Measurements from ENCODE around the gene MT1G. TPM values are rescaled to one million over a fixed set of nuclear protein-coding genes. Genes with fewer than 3 reads are reported as not detected.

Gene MT1G
- polyA plus RNA-seq, 6 donors from 2014 or later = not detected

- no peak overlapping the region for H3K4me3 Mint-ChIP-seq
- peaks cover 0 to 8% of the 10 kb centered on the region in 2 donors for H3K36me3 Mint-ChIP-seq
- ATAC-seq (ENCODE audit: low read depth in 2 of 2) (no peak), DNase-seq (no peak)
- H3K9me3 Mint-ChIP-seq = peaks cover 0 to 14% (median 5%) of the 10 kb centered on the region in 7 donors
- peaks cover 0 to 11% (median 0%) of the 10 kb centered on the region in 3 donors for H3K27me3 Mint-ChIP-seq
- no peak overlapping the region for H3K27ac Mint-ChIP-seq
- H3K4me1 Mint-ChIP-seq = peaks cover 0 to 10% (median 6%) of the 10 kb centered on the region in 3 donors
Measured at GRCh38 chr16:56700195-56700594, 32.3 kb upstream of the MT1G start.

- no peak for DNase-seq
- H3K27ac Mint-ChIP-seq = no peak overlapping the region
- H3K36me3 Mint-ChIP-seq = peaks cover 0 to 8% of the 10 kb centered on the region in 2 donors
- no peak overlapping the region for H3K4me3 Mint-ChIP-seq
- H3K4me1 Mint-ChIP-seq = peaks cover 0 to 10% (median 6%) of the 10 kb centered on the region in 3 donors
- ATAC-seq (ENCODE audit: low read depth in 2 of 2) = no peak
- peaks cover 0 to 14% (median 5%) of the 10 kb centered on the region in 7 donors for H3K9me3 Mint-ChIP-seq
- peaks cover 0 to 17% (median 0%) of the 10 kb centered on the region in 3 donors for H3K27me3 Mint-ChIP-seq
Measured at GRCh38 chr16:56697456-56698155, 29.7 kb upstream of the MT1G start.

DNA sequence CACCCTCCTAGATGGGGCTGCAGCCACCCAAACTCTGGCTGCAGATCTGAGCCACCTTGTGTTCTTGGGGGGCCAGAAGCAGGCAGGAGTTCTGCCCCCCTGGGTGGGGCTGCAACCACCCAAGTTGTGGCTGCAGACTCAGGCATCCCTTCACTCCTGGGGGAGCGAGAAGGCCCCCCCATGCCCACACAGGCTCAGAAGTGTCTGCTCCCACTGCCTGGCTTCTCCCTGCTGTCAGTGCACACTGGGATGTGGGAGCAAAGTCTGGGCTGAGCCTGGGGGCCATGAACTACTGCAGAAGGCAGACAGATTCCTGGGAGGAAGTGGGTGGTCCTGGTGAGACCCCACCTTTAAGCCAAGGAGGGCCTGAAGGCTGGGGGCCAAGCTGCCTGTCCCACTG is 27.4 kb upstream of the MT1G start:
- peaks cover 3 to 23% (median 8%) of the 10 kb centered on the region in 3 donors for H3K27me3 Mint-ChIP-seq
- ATAC-seq (ENCODE audit: low read depth in 2 of 2) = no peak
- DNase-seq = no peak

GRCh38 chr16:56691885-56692284 is 24.0 kb upstream of the MT1G start:
- ATAC-seq (ENCODE audit: low read depth in 2 of 2) (no peak), DNase-seq (no peak)
- Mint-ChIP-seq H3K4me3 (no peak overlapping the region), H3K27ac (no peak overlapping the region), H3K4me1 (no peaks in the 10 kb centered on the region), H3K36me3 (peaks cover 0 to 2% of the 10 kb centered on the region in 2 donors), H3K9me3 (peaks cover 0 to 8% (median 3%) of the 10 kb centered on the region in 7 donors), H3K27me3 (peaks cover 6 to 33% (median 27%) of the 10 kb centered on the region in 3 donors)

More for the DNA sequence above, 27.4 kb upstream of the MT1G start:
- Mint-ChIP-seq H3K36me3 (peaks cover 0 to 8% of the 10 kb centered on the region in 2 donors), H3K4me3 (no peak overlapping the region), H3K4me1 (no peaks in the 10 kb centered on the region), H3K27ac (no peak overlapping the region), H3K9me3 (peaks cover 0 to 19% (median 7%) of the 10 kb centered on the region in 7 donors)

GRCh38 chr16:56690420-56691122 is 22.7 kb upstream of the MT1G start:
- ATAC-seq (ENCODE audit: low read depth in 2 of 2) = no peak
- DNase-seq = no peak
- Mint-ChIP-seq H3K9me3 (peaks cover 0 to 5% (median 3%) of the 10 kb centered on the region in 7 donors), H3K27ac (peak overlapping the region in 1 of 6 donors; percentile 54), H3K36me3 (peaks cover 0 to 7% of the 10 kb centered on the region in 2 donors), H3K27me3 (peaks cover 6 to 40% (median 31%) of the 10 kb centered on the region in 3 donors), H3K4me1 (no peaks in the 10 kb centered on the region), H3K4me3 (peak overlapping the region in 1 of 8 donors; percentile 35)

- DNase-seq (no peak), ATAC-seq (ENCODE audit: low read depth in 2 of 2) (no peak)
- Mint-ChIP-seq H3K9me3 (peaks cover 0 to 5% (median 3%) of the 10 kb centered on the region in 7 donors), H3K27ac (no peak overlapping the region), H3K36me3 (peaks cover 0 to 7% of the 10 kb centered on the region in 2 donors), H3K27me3 (peaks cover 9 to 46% (median 32%) of the 10 kb centered on the region in 3 donors), H3K4me1 (no peaks in the 10 kb centered on the region), H3K4me3 (no peak overlapping the region)
Measured at GRCh38 chr16:56689171-56689570, 21.3 kb upstream of the MT1G start.

DNA sequence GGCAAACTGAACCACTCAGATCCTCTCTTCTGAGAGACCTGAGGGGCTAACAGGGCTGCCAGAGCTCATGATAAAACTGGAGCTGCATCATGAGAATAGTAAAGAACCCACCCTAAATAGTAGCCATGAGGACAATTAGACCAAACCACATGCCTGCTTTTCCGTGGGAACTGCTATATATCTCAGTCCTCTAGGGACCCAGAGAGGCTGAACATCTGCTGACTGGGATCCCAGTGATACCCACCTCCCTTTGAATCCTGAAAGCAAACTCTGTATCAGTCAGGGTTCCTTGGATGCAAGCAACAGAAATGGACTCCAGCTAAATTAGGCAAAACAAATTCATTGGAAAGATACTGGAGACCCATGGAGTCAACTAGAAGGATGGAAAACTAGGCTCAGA is 20.9 kb upstream of the MT1G start:
- H3K4me1 Mint-ChIP-seq = no peaks in the 10 kb centered on the region
- H3K9me3 Mint-ChIP-seq = peaks cover 0 to 5% (median 3%) of the 10 kb centered on the region in 7 donors
- H3K27me3 Mint-ChIP-seq = peaks cover 13 to 50% (median 34%) of the 10 kb centered on the region in 3 donors
- no peak overlapping the region for H3K27ac Mint-ChIP-seq
- H3K4me3 Mint-ChIP-seq = no peak overlapping the region
- peaks cover 0 to 7% of the 10 kb centered on the region in 2 donors for H3K36me3 Mint-ChIP-seq
- DNase-seq = no peak
- ATAC-seq (ENCODE audit: low read depth in 2 of 2) = no peak

DNA sequence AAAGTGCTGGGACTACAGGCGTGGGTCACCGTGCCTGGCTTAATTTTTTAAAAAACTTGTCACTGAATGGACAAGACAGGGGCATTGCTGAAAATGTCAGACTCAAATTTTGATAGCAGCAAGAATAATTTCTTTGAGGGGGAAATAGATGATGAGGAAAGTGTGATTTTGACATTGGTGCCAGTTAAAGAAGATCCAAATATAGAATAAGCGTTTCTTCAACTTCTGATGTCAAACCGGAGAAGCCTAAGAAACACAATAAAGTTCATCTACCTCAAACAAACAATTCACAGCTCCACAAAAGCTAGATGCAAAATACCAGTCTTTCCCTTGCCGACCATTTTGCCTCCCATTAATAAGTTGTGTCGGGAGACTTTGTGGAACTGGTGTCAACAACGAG is 18.9 kb upstream of the MT1G start:
- Mint-ChIP-seq H3K27ac (peak overlapping the region in 1 of 6 donors; percentile 16), H3K9me3 (peaks cover 0 to 5% (median 3%) of the 10 kb centered on the region in 7 donors)

DNA sequence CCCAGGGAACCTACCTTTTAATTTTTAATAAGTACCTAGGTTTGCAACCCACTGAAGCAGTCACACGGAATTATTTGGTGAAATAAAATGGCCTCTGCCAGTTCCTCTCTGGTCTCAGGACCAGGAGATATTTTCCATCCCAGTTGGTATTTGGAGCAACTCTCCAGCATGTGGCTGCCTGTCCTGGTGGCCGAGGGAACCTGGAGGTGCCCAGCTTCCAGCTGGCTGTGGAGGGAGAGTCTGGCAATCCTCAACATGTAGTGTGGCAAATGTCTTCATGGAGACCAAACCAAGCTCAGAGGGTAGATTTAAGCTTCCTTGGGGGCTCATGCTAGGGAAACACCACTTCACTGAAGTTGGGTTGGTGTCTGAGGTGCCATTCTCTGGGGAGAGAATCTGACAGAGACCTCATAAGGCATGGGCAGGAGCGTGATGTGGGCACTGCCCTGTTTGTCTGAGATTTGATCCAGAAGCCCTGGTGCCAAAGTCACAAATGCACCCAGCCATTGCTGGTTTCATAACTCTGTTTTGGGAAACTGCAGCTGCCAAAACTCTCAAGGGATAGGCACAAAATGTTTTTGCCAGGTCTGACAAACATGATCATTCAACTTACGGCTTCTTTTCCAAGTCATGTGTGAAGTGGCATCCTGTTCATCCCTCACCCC is 17.2 kb upstream of the MT1G start:
- H3K27me3 Mint-ChIP-seq = peaks cover 13 to 41% (median 39%) of the 10 kb centered on the region in 3 donors
- H3K4me3 Mint-ChIP-seq = peak overlapping the region in 1 of 8 donors; percentile 7
- peaks cover 0 to 4% (median 0%) of the 10 kb centered on the region in 7 donors for H3K9me3 Mint-ChIP-seq
- DNase-seq (no peak), ATAC-seq (ENCODE audit: low read depth in 2 of 2) (no peak)
- H3K4me1 Mint-ChIP-seq = peaks cover 11 to 23% (median 18%) of the 10 kb centered on the region in 3 donors
- peaks cover 0 to 7% of the 10 kb centered on the region in 2 donors for H3K36me3 Mint-ChIP-seq
- no peak overlapping the region for H3K27ac Mint-ChIP-seq

More for the DNA sequence above, 18.9 kb upstream of the MT1G start:
- Mint-ChIP-seq H3K36me3 (peaks cover 0 to 7% of the 10 kb centered on the region in 2 donors), H3K27me3 (peaks cover 16 to 51% (median 41%) of the 10 kb centered on the region in 3 donors), H3K4me3 (no peak overlapping the region), H3K4me1 (peaks cover 6 to 18% (median 14%) of the 10 kb centered on the region in 3 donors)
- DNase-seq (no peak), ATAC-seq (ENCODE audit: low read depth in 2 of 2) (no peak)

DNA sequence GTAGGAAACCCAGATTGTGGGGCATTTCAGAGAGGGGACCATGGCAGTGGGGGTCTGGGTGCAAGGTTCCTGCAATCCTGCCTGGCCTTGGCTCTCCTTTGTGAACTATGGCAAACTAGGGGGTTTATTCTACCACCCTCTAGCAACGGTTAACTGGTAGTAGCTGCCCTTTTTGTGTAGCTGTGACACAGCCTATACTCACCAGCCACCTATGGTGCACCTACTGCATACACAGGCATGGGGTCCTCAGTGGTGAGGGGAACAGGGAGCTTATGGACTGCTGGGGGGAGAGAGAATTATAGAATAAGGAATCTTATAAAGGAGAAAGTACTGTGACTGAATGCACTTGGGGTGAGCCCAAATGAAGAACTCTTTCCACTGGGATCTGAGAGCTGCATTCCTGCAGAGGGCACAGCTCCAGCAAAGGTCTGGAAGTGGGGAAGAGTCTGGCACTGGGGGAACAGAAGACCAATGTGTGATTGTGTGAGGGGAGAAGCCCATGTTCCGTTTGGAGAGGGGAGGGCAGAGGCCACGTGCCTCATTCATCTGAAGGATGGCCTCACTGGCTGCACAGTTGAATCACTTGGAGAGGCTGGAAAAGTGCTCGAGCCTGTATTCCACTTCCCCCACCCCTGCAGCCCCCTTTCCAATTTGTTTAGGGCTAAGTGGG is 16.5 kb upstream of the MT1G start:
- Mint-ChIP-seq H3K4me3 (no peak overlapping the region), H3K36me3 (peaks cover 0 to 7% of the 10 kb centered on the region in 2 donors), H3K27me3 (peaks cover 12 to 34% (median 32%) of the 10 kb centered on the region in 3 donors), H3K4me1 (peaks cover 11 to 23% (median 18%) of the 10 kb centered on the region in 3 donors), H3K27ac (peak overlapping the region in 1 of 6 donors; percentile 83), H3K9me3 (peaks cover 0 to 4% (median 0%) of the 10 kb centered on the region in 7 donors)
- no peak for DNase-seq
- ATAC-seq (ENCODE audit: low read depth in 2 of 2) = no peak

GRCh38 chr16:56683424-56684172 is 15.7 kb upstream of the MT1G start:
- Mint-ChIP-seq H3K27me3 (peaks cover 12 to 28% (median 28%) of the 10 kb centered on the region in 3 donors), H3K4me3 (peak overlapping the region in 7 of 8 donors; percentile 32 to 93 (median 69)), H3K36me3 (peaks cover 0 to 7% of the 10 kb centered on the region in 2 donors), H3K9me3 (peaks cover 0 to 4% (median 0%) of the 10 kb centered on the region in 7 donors), H3K4me1 (peaks cover 11 to 23% (median 18%) of the 10 kb centered on the region in 3 donors), H3K27ac (no peak overlapping the region)
- ATAC-seq (ENCODE audit: low read depth in 2 of 2) = no peak
- DNase-seq = no peak

All from naive B cell (primary cell).